ENCODE measurements around the gene PAK1IP1. TPM values are rescaled to one million over a fixed set of nuclear protein-coding genes. Genes with fewer than 3 reads are reported as not detected.

Gene PAK1IP1
- total and polyA plus RNA-seq, 5 donors, result 7.7 to 12.1 (median 9.2) TPM

DNA sequence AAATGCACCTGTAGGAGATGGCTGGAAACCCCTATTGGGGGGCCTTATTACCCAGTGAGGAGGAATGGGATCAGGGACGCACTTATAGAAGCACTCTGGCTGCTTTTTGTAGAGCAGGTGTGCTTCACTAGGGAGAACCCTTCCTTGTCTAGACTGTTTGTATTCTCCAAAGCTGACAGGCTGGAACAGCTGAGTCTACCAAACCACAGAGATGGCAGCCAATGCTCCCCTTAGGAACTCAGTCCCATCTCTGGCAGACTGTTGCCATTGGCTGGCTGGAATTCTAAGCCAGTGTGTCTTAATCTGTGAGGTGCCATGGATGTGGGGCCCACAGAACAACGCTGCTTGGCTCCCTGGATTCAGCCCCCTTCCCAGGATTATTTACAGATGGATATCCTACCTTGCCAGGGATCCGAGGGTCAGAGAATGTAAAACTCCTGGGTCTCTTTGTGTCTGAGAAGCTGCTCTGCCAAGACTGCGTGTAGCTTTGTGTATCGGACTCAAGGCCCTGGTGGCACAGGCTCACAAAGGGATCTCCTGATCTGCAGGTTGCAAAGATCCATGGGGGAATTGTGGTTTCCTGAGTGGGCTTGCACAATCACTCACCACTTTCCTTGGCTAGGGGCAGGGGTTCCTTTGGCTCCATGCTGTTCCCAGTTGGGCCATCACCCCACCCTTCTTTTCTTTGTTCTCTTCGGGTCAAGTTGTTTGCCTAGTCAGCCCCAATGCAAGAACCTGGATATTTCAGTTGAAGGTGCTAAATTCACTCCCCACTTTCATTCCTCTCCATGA lies 26.4 kb upstream of the PAK1IP1 start:
- H3K4me1 ChIP-seq (ENCODE audit: control insufficient read depth, insufficient read depth, low read length), result no peaks in the 10 kb centered on the region
- no peaks in the 10 kb centered on the region for H3K27me3 ChIP-seq (ENCODE audit: control insufficient read depth, insufficient read depth)
- no peak overlapping the region for H3K4me3 ChIP-seq (ENCODE audit: low read length)
- ATAC-seq, result no peak
- intact Hi-C loops (cut with DNase I), result no loop called here
- H3K9me3 ChIP-seq (ENCODE audit: control insufficient read depth, low read length), result no peaks in the 10 kb centered on the region
- WGBS, result 85% methylated on average over 6 of the region's 6 CpGs
- DNase-seq, result no peak
- no peak overlapping the region for H3K27ac ChIP-seq (ENCODE audit: low read length)

DNA sequence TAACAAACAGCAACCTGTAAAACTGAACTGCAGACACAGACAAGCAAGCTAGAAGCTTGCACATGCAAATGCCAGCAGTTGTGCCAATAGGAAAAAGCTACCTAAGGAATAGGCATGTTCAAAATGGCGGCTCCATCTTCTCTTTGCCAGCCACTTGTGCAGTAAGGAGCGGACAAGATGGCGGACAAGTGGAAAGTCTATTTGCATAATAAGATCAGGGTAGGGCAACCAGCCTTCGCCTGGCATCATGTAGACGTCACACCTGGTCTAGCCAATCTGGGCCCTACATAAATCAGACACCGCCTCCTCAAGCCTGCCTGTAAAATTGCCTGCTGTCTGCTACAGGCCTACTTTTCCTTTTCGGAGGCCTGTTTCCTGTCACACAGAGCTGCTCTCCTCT lies 18.4 kb upstream of the PAK1IP1 start:
- no peak overlapping the region for H3K27ac ChIP-seq (ENCODE audit: low read length)
- H3K9me3 ChIP-seq (ENCODE audit: control insufficient read depth, low read length), result no peaks in the 10 kb centered on the region
- no peaks in the 10 kb centered on the region for H3K27me3 ChIP-seq (ENCODE audit: control insufficient read depth, insufficient read depth)
- H3K4me3 ChIP-seq (ENCODE audit: low read length), result no peak overlapping the region
- 93% methylated on average over 7 of the region's 7 CpGs for WGBS
- intact Hi-C loops (cut with DNase I), result no loop called here
- no peak for ATAC-seq
- H3K4me1 ChIP-seq (ENCODE audit: control insufficient read depth, insufficient read depth, low read length), result no peaks in the 10 kb centered on the region
- DNase-seq, result no peak

DNA sequence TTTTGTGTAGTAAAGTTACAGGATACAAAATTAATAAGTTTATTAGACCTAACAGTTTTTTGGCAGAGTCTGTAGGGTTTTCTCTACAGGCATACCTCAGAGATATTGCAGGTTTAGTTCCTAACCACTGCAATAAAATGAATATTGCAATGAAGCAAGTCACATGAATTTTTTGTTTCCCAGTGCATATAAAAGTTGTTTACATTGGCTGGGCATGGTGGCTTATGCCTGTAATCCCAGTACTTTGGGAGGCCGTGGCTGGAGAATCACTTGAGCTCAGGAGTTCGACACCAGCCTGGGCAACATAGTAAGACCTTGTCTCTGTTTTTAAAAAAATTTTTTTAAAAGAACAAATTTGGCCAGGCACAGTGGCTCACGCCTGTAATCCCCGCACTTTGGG lies 16.3 kb upstream of the PAK1IP1 start:
- Histone ChIP-seq H3K4me1 (ENCODE audit: control insufficient read depth, insufficient read depth, low read length) (no peaks in the 10 kb centered on the region), H3K9me3 (ENCODE audit: control insufficient read depth, low read length) (no peaks in the 10 kb centered on the region), H3K4me3 (ENCODE audit: low read length) (no peak overlapping the region), H3K27me3 (ENCODE audit: control insufficient read depth, insufficient read depth) (no peaks in the 10 kb centered on the region), H3K27ac (ENCODE audit: low read length) (no peak overlapping the region)
- WGBS, result 84% methylated on average over 4 of the region's 4 CpGs
- no peak for DNase-seq
- intact Hi-C loops (cut with DNase I), result no loop called here
- no peak for ATAC-seq

DNA sequence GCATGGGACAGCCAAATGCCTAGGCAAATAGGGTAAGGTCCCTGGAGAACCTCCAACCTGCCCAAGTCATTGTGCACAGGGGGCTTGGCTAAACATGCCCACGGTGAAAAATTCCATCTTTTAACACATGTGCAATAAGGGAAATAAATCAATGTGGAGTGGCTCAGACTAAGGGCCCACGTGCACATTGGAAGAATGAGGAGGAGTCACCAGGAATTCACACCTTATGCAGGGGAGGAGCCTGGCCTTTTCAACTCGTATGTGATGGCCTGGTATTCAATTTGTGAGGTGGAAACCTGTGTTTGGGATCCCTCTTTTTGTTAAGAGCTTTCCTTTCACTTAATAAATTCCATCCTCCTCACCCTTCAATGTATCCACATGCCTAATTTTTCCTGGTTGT lies 13.0 kb upstream of the PAK1IP1 start:
- 48% methylated on average over 3 of the region's 3 CpGs for WGBS
- Histone ChIP-seq H3K4me1 (ENCODE audit: control insufficient read depth, insufficient read depth, low read length) (no peaks in the 10 kb centered on the region), H3K27ac (ENCODE audit: low read length) (no peak overlapping the region), H3K9me3 (ENCODE audit: control insufficient read depth, low read length) (no peaks in the 10 kb centered on the region), H3K27me3 (ENCODE audit: control insufficient read depth, insufficient read depth) (no peaks in the 10 kb centered on the region), H3K4me3 (ENCODE audit: low read length) (no peak overlapping the region)
- intact Hi-C loops (cut with DNase I), result no loop called here
- no peak for DNase-seq
- ATAC-seq, result no peak

DNA sequence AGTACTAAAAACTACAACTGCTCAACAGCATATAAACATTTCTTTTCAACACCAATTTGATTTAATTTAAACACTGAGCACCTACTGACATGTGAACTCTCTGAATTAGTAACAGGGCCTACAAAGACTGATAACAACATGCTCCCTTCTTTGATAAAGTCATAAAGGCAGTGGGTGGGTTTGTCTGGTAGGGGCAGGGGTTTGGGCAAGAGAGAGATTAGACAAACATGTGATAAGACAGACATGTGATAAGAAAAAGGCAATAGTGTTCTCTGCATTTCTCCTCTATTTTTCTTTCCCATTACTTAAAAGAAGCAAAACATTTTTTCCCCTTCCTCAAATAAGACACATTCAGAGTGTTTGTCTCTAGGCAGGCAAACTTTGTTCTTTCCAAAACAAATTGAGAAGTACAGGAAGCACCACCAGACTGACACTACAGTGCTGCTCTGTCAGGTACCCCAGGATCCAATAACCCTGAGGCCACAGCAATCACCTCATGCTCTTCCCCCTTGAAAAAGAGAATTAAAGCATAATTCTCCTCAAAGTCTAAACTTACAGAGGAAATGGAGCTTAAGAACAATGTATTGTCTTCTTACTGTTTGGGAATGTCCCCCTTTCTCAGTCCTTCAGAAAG lies 12.3 kb upstream of the PAK1IP1 start:
- Histone ChIP-seq H3K4me1 (ENCODE audit: control insufficient read depth, insufficient read depth, low read length) (no peaks in the 10 kb centered on the region), H3K9me3 (ENCODE audit: control insufficient read depth, low read length) (no peaks in the 10 kb centered on the region), H3K27ac (ENCODE audit: low read length) (no peak overlapping the region), H3K27me3 (ENCODE audit: control insufficient read depth, insufficient read depth) (no peaks in the 10 kb centered on the region), H3K4me3 (ENCODE audit: low read length) (no peak overlapping the region)
- intact Hi-C loops (cut with DNase I), result no loop called here
- ATAC-seq, result no peak
- DNase-seq, result no peak

DNA sequence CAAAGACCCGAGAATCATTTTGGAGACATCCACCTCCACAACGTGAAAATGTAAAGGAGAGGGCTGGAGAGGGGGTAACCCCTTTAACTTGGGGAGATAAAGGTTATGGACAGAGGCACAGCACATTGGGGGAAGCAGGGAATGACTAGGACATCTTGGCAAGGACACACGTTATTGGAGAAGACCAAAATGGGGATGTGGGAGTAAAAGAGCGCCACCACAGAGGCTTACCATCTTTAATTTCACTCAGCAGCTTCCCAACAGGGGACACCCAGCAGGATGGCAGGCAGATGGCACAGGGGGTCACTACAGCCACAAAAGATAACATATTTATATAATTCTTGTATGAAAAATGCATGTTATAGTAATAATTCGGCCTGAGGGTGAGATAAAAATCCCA lies 10.2 kb upstream of the PAK1IP1 start:
- no peaks in the 10 kb centered on the region for H3K27me3 ChIP-seq (ENCODE audit: control insufficient read depth, insufficient read depth)
- no peak overlapping the region for H3K4me3 ChIP-seq (ENCODE audit: low read length)
- 69% methylated on average over 5 of the region's 5 CpGs for WGBS
- H3K4me1 ChIP-seq (ENCODE audit: control insufficient read depth, insufficient read depth, low read length), result no peaks in the 10 kb centered on the region
- H3K27ac ChIP-seq (ENCODE audit: low read length), result no peak overlapping the region
- ATAC-seq (no peak), DNase-seq (no peak)
- no peaks in the 10 kb centered on the region for H3K9me3 ChIP-seq (ENCODE audit: control insufficient read depth, low read length)
- intact Hi-C loops (cut with DNase I), result no loop called here

DNA sequence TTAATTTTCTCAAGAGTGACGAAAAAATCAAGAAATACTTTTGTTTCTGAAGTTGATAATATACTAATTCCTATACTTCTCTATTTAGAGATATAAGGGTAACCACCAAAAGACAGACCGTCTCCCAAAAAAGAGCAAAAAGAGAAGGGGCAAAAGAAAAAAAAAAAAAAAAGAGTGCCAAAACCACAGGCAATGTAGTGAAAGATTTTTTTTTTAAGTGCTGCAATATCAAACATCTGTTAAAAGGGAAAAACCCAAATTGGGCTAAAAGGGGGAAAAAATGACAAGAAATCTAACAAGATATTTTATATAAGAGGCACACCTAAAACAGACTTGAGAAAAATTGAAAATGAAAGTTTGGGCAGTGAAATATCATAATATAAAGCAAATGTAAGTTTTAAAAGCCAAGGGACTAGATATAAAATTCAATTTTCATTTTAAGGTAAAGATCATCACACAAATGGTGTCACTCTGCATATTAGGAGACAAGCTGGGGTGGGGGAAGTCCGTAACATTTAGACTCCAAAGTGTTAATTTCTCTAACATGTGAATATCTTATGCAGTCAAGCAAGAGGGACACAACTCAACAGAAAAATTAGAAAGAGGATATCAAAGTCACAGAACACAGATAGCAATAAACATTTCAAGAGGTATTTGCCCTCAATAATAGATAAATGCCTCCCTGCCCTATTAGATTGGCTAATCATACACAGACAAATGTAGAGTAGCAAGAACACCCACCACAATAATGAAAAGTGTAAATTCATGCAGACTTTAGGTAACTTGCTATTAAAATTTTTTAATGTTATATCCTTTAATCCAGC lies 9.5 kb upstream of the PAK1IP1 start:
- H3K9me3 ChIP-seq (ENCODE audit: control insufficient read depth, low read length), result no peaks in the 10 kb centered on the region
- DNase-seq (no peak), ATAC-seq (no peak)
- H3K27me3 ChIP-seq (ENCODE audit: control insufficient read depth, insufficient read depth), result no peaks in the 10 kb centered on the region
- 56% methylated on average over 3 of the region's 3 CpGs for WGBS
- H3K4me3 ChIP-seq (ENCODE audit: low read length), result no peak overlapping the region
- H3K4me1 ChIP-seq (ENCODE audit: control insufficient read depth, insufficient read depth, low read length), result no peaks in the 10 kb centered on the region
- no peak overlapping the region for H3K27ac ChIP-seq (ENCODE audit: low read length)
- intact Hi-C loops (cut with DNase I), result no loop called here

DNA sequence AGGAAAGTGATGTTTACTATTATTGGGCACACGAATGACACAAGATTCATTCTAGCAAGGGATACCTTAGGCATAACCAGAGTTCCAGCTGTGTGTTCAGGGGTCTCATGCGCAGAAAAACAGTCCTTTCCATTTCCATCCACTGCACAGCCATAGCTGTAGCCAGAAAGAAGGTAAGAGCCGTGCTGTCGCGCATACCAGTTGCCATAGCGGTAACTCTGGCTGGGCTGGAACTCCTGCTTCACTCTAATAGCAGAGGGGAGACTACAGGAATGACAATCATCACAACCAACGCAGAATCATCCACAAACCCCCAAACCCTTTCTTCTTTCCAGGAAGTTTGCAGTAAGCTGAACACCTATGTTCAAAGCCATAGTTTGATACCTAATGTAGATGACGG lies 7.9 kb upstream of the PAK1IP1 start:
- no peak overlapping the region for H3K27ac ChIP-seq (ENCODE audit: low read length)
- no peak for DNase-seq
- H3K27me3 ChIP-seq (ENCODE audit: control insufficient read depth, insufficient read depth), result no peaks in the 10 kb centered on the region
- 75% methylated on average over 8 of the region's 8 CpGs for WGBS
- no peaks in the 10 kb centered on the region for H3K4me1 ChIP-seq (ENCODE audit: control insufficient read depth, insufficient read depth, low read length)
- no peaks in the 10 kb centered on the region for H3K9me3 ChIP-seq (ENCODE audit: control insufficient read depth, low read length)
- intact Hi-C loops (cut with DNase I), result no loop called here
- ATAC-seq, result no peak
- H3K4me3 ChIP-seq (ENCODE audit: low read length), result no peak overlapping the region

DNA sequence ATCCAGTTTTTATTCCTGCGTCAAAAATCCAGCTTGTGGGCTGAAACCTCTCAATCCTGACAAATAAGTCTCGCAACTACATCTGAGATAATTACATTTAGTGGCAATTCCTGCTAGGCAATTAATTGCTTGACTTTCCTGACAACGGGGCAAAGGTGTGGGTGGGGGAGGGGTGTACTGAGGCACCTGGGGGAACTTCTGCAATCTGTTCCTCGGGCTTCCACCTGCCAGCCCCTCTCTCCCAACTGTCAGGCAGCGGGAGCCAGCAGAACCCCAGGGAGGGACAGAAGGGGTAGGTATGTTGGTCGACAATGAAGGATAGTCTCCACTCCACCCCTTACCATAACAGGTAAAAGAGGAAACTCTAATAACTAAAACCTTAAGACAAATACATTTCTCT lies 7.2 kb upstream of the PAK1IP1 start:
- DNase-seq (no peak), ATAC-seq (no peak)
- Histone ChIP-seq H3K4me1 (ENCODE audit: control insufficient read depth, insufficient read depth, low read length) (no peaks in the 10 kb centered on the region), H3K4me3 (ENCODE audit: low read length) (no peak overlapping the region), H3K9me3 (ENCODE audit: control insufficient read depth, low read length) (no peaks in the 10 kb centered on the region), H3K27ac (ENCODE audit: low read length) (no peak overlapping the region), H3K27me3 (ENCODE audit: control insufficient read depth, insufficient read depth) (no peaks in the 10 kb centered on the region)
- WGBS, result 38% methylated on average over 6 of the region's 6 CpGs
- intact Hi-C loops (cut with DNase I), result no loop called here

DNA sequence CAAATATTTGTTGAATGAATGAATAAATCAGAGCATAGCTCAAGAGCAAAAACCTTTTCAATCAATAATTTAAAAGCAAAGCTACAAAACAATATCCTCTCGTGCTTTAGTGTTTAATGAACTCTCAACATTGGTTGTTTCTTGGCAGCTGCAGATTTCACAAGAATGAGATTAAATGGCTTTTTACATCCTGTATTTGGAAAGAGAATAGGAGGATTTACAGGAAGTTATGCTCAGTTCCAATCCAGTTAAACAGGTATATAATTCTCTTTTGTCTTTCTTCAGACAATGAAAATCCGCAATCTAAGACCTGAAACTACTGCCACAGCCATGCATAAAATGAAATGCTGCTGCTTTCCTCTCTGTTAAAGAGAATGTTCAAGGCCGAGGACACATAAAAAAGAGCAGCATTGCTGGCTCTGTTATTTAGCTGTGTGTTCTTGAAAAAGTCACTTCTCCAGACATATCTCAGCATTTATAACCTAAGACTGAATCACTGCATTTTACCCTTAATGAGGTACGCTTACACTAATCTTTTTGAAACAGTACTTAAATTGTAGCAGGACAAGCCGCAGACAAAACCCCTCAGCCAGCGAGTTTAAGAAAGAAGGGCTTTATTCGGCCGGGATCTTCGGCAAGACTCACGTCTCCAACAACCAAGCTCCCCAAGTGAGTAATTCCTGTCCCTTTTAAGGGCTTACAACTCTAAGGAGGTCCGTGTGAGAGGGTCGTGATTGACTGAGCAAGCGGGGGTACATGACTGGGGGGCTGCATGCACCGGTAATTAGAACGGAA lies 3.9 kb upstream of the PAK1IP1 start:
- intact Hi-C loops (cut with DNase I), result loop anchor here (5.0 to 10.0 kb wide), 4 partner anchors 54 to 179 kb away; partner anchors contain the start of genes GCNT2 (in 1 of the 4) and TMEM14B (in 1 of the 4)
- 52% methylated on average over 15 of the region's 15 CpGs for WGBS
- no peak overlapping the region for H3K27ac ChIP-seq (ENCODE audit: low read length)
- no peaks in the 10 kb centered on the region for H3K9me3 ChIP-seq (ENCODE audit: control insufficient read depth, low read length)
- no peaks in the 10 kb centered on the region for H3K4me1 ChIP-seq (ENCODE audit: control insufficient read depth, insufficient read depth, low read length)
- no peaks in the 10 kb centered on the region for H3K27me3 ChIP-seq (ENCODE audit: control insufficient read depth, insufficient read depth)
- DNase-seq (no peak), ATAC-seq (no peak)
- no peak overlapping the region for H3K4me3 ChIP-seq (ENCODE audit: low read length)

Data from right cardiac atrium (tissue), 5 donors.